Measurements from ENCODE around the gene BRINP2. TPM values are rescaled to one million over a fixed set of nuclear protein-coding genes. Genes with fewer than 3 reads are reported as not detected.

Gene BRINP2
- total RNA-seq, 1 donor, result not detected

DNA sequence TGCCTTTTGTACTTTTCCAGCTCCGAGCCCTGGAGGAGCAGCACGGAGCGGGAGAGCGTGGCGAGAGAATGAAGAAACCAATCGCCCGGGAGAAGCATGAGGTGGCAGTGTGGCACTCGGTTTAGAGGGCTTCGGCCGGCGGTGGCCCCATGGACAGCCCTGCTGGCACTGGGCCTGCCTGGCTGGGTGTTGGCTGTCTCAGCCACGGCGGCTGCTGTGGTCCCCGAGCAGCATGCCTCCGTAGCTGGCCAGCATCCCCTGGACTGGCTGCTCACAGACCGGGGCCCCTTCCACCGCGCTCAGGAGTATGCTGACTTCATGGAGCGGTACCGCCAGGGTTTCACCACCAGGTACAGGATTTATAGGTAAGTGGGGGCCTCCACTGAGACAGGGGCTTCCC is 59.0 kb downstream of the BRINP2 start:
- H3K4me3 ChIP-seq (ENCODE audit: low read depth, low read length), result no peak overlapping the region
- TF ChIP-seq, protein P1, sequence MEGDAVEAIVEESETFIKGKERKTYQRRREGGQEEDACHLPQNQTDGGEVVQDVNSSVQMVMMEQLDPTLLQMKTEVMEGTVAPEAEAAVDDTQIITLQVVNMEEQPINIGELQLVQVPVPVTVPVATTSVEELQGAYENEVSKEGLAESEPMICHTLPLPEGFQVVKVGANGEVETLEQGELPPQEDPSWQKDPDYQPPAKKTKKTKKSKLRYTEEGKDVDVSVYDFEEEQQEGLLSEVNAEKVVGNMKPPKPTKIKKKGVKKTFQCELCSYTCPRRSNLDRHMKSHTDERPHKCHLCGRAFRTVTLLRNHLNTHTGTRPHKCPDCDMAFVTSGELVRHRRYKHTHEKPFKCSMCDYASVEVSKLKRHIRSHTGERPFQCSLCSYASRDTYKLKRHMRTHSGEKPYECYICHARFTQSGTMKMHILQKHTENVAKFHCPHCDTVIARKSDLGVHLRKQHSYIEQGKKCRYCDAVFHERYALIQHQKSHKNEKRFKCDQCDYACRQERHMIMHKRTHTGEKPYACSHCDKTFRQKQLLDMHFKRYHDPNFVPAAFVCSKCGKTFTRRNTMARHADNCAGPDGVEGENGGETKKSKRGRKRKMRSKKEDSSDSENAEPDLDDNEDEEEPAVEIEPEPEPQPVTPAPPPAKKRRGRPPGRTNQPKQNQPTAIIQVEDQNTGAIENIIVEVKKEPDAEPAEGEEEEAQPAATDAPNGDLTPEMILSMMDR (IDR thresholded peaks at IDR 0.05; ENCODE audit: insufficient read depth, low read length), result no peak
- no peak for DNase-seq (ENCODE audit: low read depth)

DNA sequence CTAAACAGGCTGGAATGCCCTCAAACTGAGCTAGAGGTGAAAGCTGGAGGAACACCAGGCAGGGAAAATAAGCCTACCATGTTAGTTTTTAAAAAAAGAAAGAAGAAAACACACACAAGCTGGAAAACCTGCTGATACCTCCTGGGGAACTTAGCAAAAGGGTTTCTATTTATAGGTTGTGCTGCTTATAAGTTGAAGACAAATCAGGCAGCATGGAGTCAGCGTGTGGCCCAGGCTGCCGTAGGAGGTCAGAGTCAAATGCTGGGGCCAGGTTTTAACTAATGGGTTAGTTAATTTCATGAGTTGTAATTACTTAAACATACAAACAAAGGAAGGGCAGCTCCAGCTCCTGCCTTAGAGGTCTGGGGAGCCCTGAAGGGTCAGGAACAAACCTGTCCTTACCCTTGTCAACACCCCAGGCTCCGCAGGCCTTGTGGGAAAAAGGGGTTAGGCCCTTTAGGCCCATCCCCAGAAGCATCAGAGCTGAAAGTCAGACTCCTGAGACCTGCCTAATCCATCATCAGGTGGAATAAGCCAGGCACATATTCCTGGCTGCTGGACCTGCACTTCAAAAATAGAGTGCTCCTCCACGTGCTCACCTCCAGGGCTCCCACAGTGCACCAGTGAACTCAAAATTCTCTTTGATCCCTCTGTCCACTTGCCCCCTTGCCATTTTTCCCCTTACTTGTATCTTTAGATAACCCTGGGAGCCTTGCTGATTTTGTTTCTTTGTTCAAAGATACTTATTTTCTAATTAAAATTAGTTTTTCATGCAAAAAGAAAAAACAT is 59.7 kb downstream of the BRINP2 start:
- H3K4me3 ChIP-seq (ENCODE audit: low read depth, low read length), result no peak overlapping the region
- TF ChIP-seq, protein P1 (IDR thresholded peaks at IDR 0.05; ENCODE audit: insufficient read depth, low read length), result no peak
- no peak for DNase-seq (ENCODE audit: low read depth)

DNA sequence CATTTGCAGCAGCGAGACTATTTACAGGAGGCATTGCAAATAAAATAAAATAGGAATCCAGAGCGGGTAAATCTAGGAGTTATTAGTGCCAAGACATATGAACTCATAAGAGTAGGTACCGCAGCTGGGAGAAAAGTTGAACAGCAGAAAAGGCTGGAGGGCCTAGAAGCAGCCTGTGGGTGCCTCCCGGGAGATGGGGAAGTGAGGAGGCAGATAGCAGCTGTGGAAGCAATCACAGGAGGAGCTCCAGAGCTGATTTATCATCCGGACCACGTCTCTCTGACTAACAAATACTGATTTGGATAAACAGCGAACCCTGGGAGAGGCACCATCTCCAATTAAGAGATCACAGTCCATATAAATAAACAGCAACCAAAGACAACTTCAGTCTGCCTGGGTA is 64.6 kb downstream of the BRINP2 start:
- TF ChIP-seq, protein P1 (IDR thresholded peaks at IDR 0.05; ENCODE audit: insufficient read depth, low read length), result no peak
- no peak for DNase-seq (ENCODE audit: low read depth)
- H3K4me3 ChIP-seq (ENCODE audit: low read depth, low read length), result no peak overlapping the region

DNA sequence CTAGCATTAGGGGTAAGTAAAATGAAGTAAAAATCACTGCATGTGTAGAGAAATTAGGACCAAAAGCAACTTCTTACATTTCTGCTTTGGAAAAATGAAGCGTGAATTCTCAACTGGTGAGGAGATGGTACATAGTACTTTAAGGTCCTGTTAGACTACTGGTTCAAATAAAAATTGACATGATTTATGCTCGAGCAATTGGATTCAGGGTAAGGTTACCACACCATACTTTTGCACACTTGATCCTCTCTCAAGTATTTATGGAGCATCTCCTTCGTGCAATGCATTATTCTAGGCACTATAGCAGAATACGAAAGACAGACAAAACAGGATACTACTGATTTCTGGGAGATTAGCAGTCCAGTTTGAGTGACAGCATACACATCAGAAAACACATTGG is 66.2 kb downstream of the BRINP2 start:
- TF ChIP-seq, protein P1 (IDR thresholded peaks at IDR 0.05; ENCODE audit: insufficient read depth, low read length), result no peak
- DNase-seq (ENCODE audit: low read depth), result no peak

DNA sequence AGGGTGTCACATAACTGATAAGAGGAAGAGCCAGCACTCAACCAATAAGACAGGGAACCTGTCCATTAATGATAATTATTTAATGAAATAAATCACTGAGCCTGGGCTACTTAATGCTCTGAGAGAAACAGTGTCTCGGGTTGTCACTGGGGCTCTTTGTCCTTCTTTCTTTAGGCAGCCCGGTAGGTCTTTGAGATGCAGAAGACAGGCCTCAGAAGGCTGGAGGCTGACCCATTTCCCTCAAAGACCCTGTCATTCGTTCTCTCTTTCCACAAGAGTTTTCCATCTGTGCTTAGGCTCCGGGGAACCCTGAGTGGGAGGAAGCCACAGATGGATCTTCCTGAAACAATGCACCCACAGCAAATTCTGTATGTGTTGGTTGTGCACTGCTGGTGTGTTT is 68.2 kb downstream of the BRINP2 start:
- no peak for DNase-seq (ENCODE audit: low read depth)
- no peak overlapping the region for H3K4me3 ChIP-seq (ENCODE audit: low read depth, low read length)
- TF ChIP-seq, protein P1 (IDR thresholded peaks at IDR 0.05; ENCODE audit: insufficient read depth, low read length), result no peak

More for the DNA sequence above, 66.2 kb downstream of the BRINP2 start:
- no peak overlapping the region for H3K4me3 ChIP-seq (ENCODE audit: low read depth, low read length)

DNA sequence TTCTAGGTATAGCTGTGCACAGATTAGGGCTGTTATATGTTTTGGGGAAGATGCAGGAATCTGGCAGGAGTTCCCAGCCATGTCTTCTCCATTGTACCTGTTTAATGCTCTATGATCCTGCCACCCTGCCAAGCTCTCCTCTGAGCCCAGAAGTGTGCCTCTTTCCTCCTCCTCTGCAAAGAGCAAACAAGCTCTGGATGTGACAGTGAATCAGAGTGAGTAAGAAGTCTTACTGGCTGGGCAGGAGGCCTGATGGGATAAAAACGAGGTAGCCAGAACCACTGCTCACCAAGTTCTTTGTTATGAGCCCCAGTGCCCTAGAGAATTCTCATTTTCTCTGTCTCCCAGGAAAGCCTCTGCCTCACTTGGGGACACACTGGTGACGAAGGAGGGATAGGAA is 69.0 kb downstream of the BRINP2 start:
- no peak overlapping the region for H3K4me3 ChIP-seq (ENCODE audit: low read depth, low read length)
- TF ChIP-seq, protein P1 (IDR thresholded peaks at IDR 0.05; ENCODE audit: insufficient read depth, low read length), result no peak
- DNase-seq (ENCODE audit: low read depth), result no peak

DNA sequence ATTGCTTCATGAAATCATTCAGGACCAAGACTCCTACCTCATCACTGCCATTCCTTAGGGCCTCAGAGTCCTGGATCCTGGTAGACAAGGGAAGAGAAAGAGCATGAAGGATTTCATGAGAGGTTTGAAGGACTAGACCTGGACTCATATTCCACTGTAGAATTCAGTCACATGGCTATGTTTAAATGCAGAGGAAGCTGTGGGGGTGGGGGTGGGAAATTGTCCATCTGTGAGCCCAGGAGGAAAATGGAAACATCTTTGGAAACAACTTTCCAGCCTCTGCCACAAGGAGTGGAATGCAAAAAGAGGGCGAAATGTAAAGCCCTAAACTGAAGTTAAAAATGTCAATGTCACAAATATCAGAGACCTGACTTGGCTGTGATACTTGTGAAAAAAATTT is 73.0 kb downstream of the BRINP2 start:
- no peak for DNase-seq (ENCODE audit: low read depth)
- TF ChIP-seq, protein P1 (IDR thresholded peaks at IDR 0.05; ENCODE audit: insufficient read depth, low read length), result no peak

More for the DNA sequence above, 73.0 kb downstream of the BRINP2 start:
- H3K4me3 ChIP-seq (ENCODE audit: low read depth, low read length), result no peak overlapping the region
